Naive thymus-derived CD8-positive, alpha-beta T cell (primary cell): ENCODE measurements around the gene TOGARAM1. TPM values are rescaled to one million over a fixed set of nuclear protein-coding genes. Genes with fewer than 3 reads are reported as not detected.

ENCODE experiments used
- ATAC-seq, 2 donors: fragments of 150-1000 bp; cut with Tn5 transposase in 1 of 2; sonication (Bioruptor Pico), chemical (Tn5 transposase) in 1 of 2; 1 replicate in 1 of 2; 2 replicates in 1 of 2; pipeline ENCODE4 v1.10.0; 2021; ENCODE audit warnings: mild to moderate bottlenecking in 2 of 2, moderate library complexity in 2 of 2
- POLR2A ChIA-PET: fragments of 350-600 bp; sonication (Branson Sonifier 250); formaldehyde crosslinking; loops from one replicate; lab custom pipeline; 2021; ENCODE audit warnings: antibody characterized with exemption; lab: Charles Lee
- DNase-seq, 10 donors: peaks; one replicate each; pipeline versions ENCODE4 v3.0.0 to v3.0.0-alpha.2; 2020 to 2022
- H3K27ac Mint-ChIP-seq, 10 donors: one replicate each; pipeline ENCODE4 v1.8.0; 2020 to 2022; ENCODE audit warnings: mild to moderate bottlenecking in 10 of 10, mixed read lengths in 10 of 10, moderate library complexity in 4 of 10, inconsistent platforms in 1 of 10
- H3K27me3 Mint-ChIP-seq, 5 donors: one replicate each; pipeline ENCODE4 v1.8.0; 2021 to 2022; ENCODE audit warnings: mixed read lengths in 5 of 5
- H3K36me3 Mint-ChIP-seq, 3 donors: one replicate each; pipeline ENCODE4 v1.8.0; 2020 to 2022; ENCODE audit warnings: mixed read lengths in 3 of 3, mild to moderate bottlenecking in 2 of 3, inconsistent platforms in 1 of 3
- H3K4me1 Mint-ChIP-seq, 4 donors: one replicate each; pipeline ENCODE4 v1.8.0; 2021 to 2022; ENCODE audit warnings: mixed read lengths in 4 of 4
- H3K4me3 Mint-ChIP-seq, 10 donors: one replicate each; pipeline ENCODE4 v1.8.0; 2020 to 2022; ENCODE audit warnings: mild to moderate bottlenecking in 10 of 10, mixed read lengths in 10 of 10, moderate library complexity in 6 of 10, inconsistent platforms in 1 of 10
- H3K9me3 Mint-ChIP-seq, 9 donors: one replicate each; pipeline ENCODE4 v1.8.0; 2020 to 2022; ENCODE audit warnings: mixed read lengths in 9 of 9, mild to moderate bottlenecking in 3 of 9, inconsistent platforms in 1 of 9, moderate library complexity in 1 of 9
- polyA plus RNA-seq, 3 donors: library from polyadenylated mRNA; unstranded; fragments of 300-500 nt; fragmentation: Illumina TruSeq; gene quantifications; one replicate each; pipeline ENCODE4 v1.2.3, GENCODE V29; 2021
- total RNA-seq, 8 experiments: library from RNA in 2 of 8; stranded (reverse) in 2 of 8; gene quantifications; one replicate each; pipeline ENCODE4 v1.2.3 and lab custom pipeline; 2021 to 2026

Gene TOGARAM1
- total and polyA plus RNA-seq, 5 experiments from 2014 or later, result 7.6 to 18.3 (median 13.3) TPM

- Mint-ChIP-seq H3K27me3 (no peaks in the 10 kb centered on the region), H3K4me1 (peaks cover 3 to 4% (median 3%) of the 10 kb centered on the region in 4 donors), H3K27ac (no peak overlapping the region), H3K4me3 (no peak overlapping the region), H3K36me3 (peaks cover 16 to 34% (median 29%) of the 10 kb centered on the region in 3 donors), H3K9me3 (peaks cover 0 to 3% (median 0%) of the 10 kb centered on the region in 9 donors)
- ATAC-seq (no peak), DNase-seq (no peak)
- POLR2A ChIA-PET, result no interaction called here
These were observed 33.2 kb downstream of the TOGARAM1 start for GRCh38 chr14:44995196-44995595.

- ATAC-seq, result no peak
- no peak for DNase-seq
- peaks cover 0 to 3% (median 0%) of the 10 kb centered on the region in 9 donors for H3K9me3 Mint-ChIP-seq
- peaks cover 0 to 4% (median 0%) of the 10 kb centered on the region in 4 donors for H3K4me1 Mint-ChIP-seq
- POLR2A ChIA-PET, result no interaction called here
- H3K27me3 Mint-ChIP-seq, result no peaks in the 10 kb centered on the region
- H3K36me3 Mint-ChIP-seq, result peaks cover 16 to 39% (median 31%) of the 10 kb centered on the region in 3 donors
- H3K27ac Mint-ChIP-seq, result peak overlapping the region in 1 of 10 donors; percentile 42
- no peak overlapping the region for H3K4me3 Mint-ChIP-seq
These were observed 33.8 kb downstream of the TOGARAM1 start for GRCh38 chr14:44995770-44996294.

GRCh38 chr14:45003924-45004323 lies 41.9 kb downstream of the TOGARAM1 start:
- ATAC-seq (no peak), DNase-seq (no peak)
- Mint-ChIP-seq H3K36me3 (peaks cover 0 to 41% (median 16%) of the 10 kb centered on the region in 3 donors), H3K4me3 (no peak overlapping the region), H3K4me1 (no peaks in the 10 kb centered on the region), H3K9me3 (no peaks in the 10 kb centered on the region), H3K27me3 (no peaks in the 10 kb centered on the region), H3K27ac (no peak overlapping the region)
- POLR2A ChIA-PET, result no interaction called here

- Mint-ChIP-seq H3K27me3 (no peaks in the 10 kb centered on the region), H3K4me3 (no peak overlapping the region), H3K9me3 (no peaks in the 10 kb centered on the region), H3K36me3 (peaks cover 14 to 38% (median 38%) of the 10 kb centered on the region in 3 donors), H3K4me1 (no peaks in the 10 kb centered on the region), H3K27ac (no peak overlapping the region)
- ATAC-seq (no peak), DNase-seq (no peak)
- POLR2A ChIA-PET, result no interaction called here
These were observed 53.1 kb downstream of the TOGARAM1 start for GRCh38 chr14:45015133-45015532.

- Mint-ChIP-seq H3K27ac (no peak overlapping the region), H3K4me3 (no peak overlapping the region), H3K36me3 (peaks cover 0 to 46% (median 19%) of the 10 kb centered on the region in 3 donors), H3K9me3 (no peaks in the 10 kb centered on the region), H3K4me1 (no peaks in the 10 kb centered on the region), H3K27me3 (no peaks in the 10 kb centered on the region)
- no peak for DNase-seq
- POLR2A ChIA-PET, result no interaction called here
- no peak for ATAC-seq
These were observed 66.2 kb downstream of the TOGARAM1 start for GRCh38 chr14:45028107-45028626.

- no peaks in the 10 kb centered on the region for H3K9me3 Mint-ChIP-seq
- H3K4me3 Mint-ChIP-seq, result no peak overlapping the region
- POLR2A ChIA-PET, result interaction anchor here (0.7 kb wide), 1 partner anchor 18 kb away, joined by 3 read pairs; no protein-coding TSS in a partner anchor
- H3K36me3 Mint-ChIP-seq, result peaks cover 12 to 56% (median 45%) of the 10 kb centered on the region in 3 donors
- DNase-seq (no peak), ATAC-seq (no peak)
- H3K4me1 Mint-ChIP-seq, result no peaks in the 10 kb centered on the region
- H3K27me3 Mint-ChIP-seq, result no peaks in the 10 kb centered on the region
- no peak overlapping the region for H3K27ac Mint-ChIP-seq
These were observed 72.7 kb downstream of the TOGARAM1 start for GRCh38 chr14:45034730-45035129.

GRCh38 chr14:45038256-45038655 lies 76.3 kb downstream of the TOGARAM1 start:
- no peak for DNase-seq
- H3K4me3 Mint-ChIP-seq, result no peak overlapping the region
- POLR2A ChIA-PET, result interaction anchor here (0.6 kb wide), 1 partner anchor 73 kb away, joined by 3 read pairs; no protein-coding TSS in a partner anchor
- peaks cover 12 to 49% (median 47%) of the 10 kb centered on the region in 3 donors for H3K36me3 Mint-ChIP-seq
- H3K27ac Mint-ChIP-seq, result peak overlapping the region in 2 of 10 donors; percentile 24 to 34
- no peak for ATAC-seq
- no peaks in the 10 kb centered on the region for H3K27me3 Mint-ChIP-seq
- no peaks in the 10 kb centered on the region for H3K9me3 Mint-ChIP-seq
- no peaks in the 10 kb centered on the region for H3K4me1 Mint-ChIP-seq

GRCh38 chr14:45038865-45039264 lies 76.9 kb downstream of the TOGARAM1 start:
- no peak for DNase-seq
- Mint-ChIP-seq H3K4me1 (no peaks in the 10 kb centered on the region), H3K27ac (no peak overlapping the region), H3K36me3 (peaks cover 12 to 47% (median 44%) of the 10 kb centered on the region in 3 donors), H3K4me3 (no peak overlapping the region), H3K27me3 (no peaks in the 10 kb centered on the region), H3K9me3 (no peaks in the 10 kb centered on the region)
- POLR2A ChIA-PET, result no interaction called here
- no peak for ATAC-seq

- DNase-seq (no peak), ATAC-seq (no peak)
- Mint-ChIP-seq H3K4me1 (no peaks in the 10 kb centered on the region), H3K36me3 (peaks cover 12 to 44% (median 43%) of the 10 kb centered on the region in 3 donors), H3K9me3 (no peaks in the 10 kb centered on the region), H3K27me3 (no peaks in the 10 kb centered on the region), H3K27ac (no peak overlapping the region), H3K4me3 (no peak overlapping the region)
- POLR2A ChIA-PET, result no interaction called here
These were observed 77.4 kb downstream of the TOGARAM1 start for GRCh38 chr14:45039390-45039789.

GRCh38 chr14:45041641-45042040 lies 79.7 kb downstream of the TOGARAM1 start:
- H3K9me3 Mint-ChIP-seq, result no peaks in the 10 kb centered on the region
- POLR2A ChIA-PET, result no interaction called here
- H3K4me3 Mint-ChIP-seq, result no peak overlapping the region
- peaks cover 9 to 46% (median 40%) of the 10 kb centered on the region in 3 donors for H3K36me3 Mint-ChIP-seq
- H3K27me3 Mint-ChIP-seq, result no peaks in the 10 kb centered on the region
- DNase-seq (no peak), ATAC-seq (no peak)
- no peak overlapping the region for H3K27ac Mint-ChIP-seq
- no peaks in the 10 kb centered on the region for H3K4me1 Mint-ChIP-seq

- DNase-seq, result no peak
- no peaks in the 10 kb centered on the region for H3K4me1 Mint-ChIP-seq
- no peaks in the 10 kb centered on the region for H3K27me3 Mint-ChIP-seq
- ATAC-seq, result no peak
- no peak overlapping the region for H3K27ac Mint-ChIP-seq
- no peak overlapping the region for H3K4me3 Mint-ChIP-seq
- H3K36me3 Mint-ChIP-seq, result peaks cover 6 to 45% (median 34%) of the 10 kb centered on the region in 3 donors
- H3K9me3 Mint-ChIP-seq, result no peaks in the 10 kb centered on the region
- POLR2A ChIA-PET, result no interaction called here
These were observed 82.6 kb downstream of the TOGARAM1 start for GRCh38 chr14:45044638-45045037.

- Mint-ChIP-seq H3K36me3 (peaks cover 6 to 59% (median 38%) of the 10 kb centered on the region in 3 donors), H3K9me3 (no peaks in the 10 kb centered on the region), H3K4me1 (no peaks in the 10 kb centered on the region), H3K27ac (no peak overlapping the region), H3K4me3 (no peak overlapping the region), H3K27me3 (no peaks in the 10 kb centered on the region)
- no peak for ATAC-seq
- POLR2A ChIA-PET, result no interaction called here
- no peak for DNase-seq
These were observed 86.4 kb downstream of the TOGARAM1 start for GRCh38 chr14:45048385-45048784.

GRCh38 chr14:45051180-45051579 lies 89.2 kb downstream of the TOGARAM1 start:
- H3K9me3 Mint-ChIP-seq, result peaks cover 0 to 2% (median 0%) of the 10 kb centered on the region in 9 donors
- H3K4me1 Mint-ChIP-seq, result no peaks in the 10 kb centered on the region
- DNase-seq (no peak), ATAC-seq (no peak)
- H3K36me3 Mint-ChIP-seq, result peaks cover 6 to 59% (median 48%) of the 10 kb centered on the region in 3 donors
- POLR2A ChIA-PET, result no interaction called here
- H3K27ac Mint-ChIP-seq, result no peak overlapping the region
- H3K27me3 Mint-ChIP-seq, result no peaks in the 10 kb centered on the region
- H3K4me3 Mint-ChIP-seq, result no peak overlapping the region
